Erythroblast (primary cell): ENCODE results near the gene CEACAM8.
"Not testable (repeated sequence)": the region's sequence is repeated elsewhere in the genome, so short reads cannot be mapped to it uniquely, and the experiment has no call there.

Experiments used
- DNase-seq, 2 experiments: peaks; one replicate each; lab custom pipeline; 2025; lab: John Stamatoyannopoulos, UW
- GATA1 ChIP-seq: IDR thresholded peaks from 2 replicates; pipeline ENCODE4 v1.6.1; 2011; ENCODE audit warnings: low read depth, mild to moderate bottlenecking, control low read depth, low read length, moderate library complexity
- POLR2A ChIP-seq: IDR thresholded peaks from 2 replicates; pipeline ENCODE4 v1.6.1; 2011; ENCODE audit warnings: mild to moderate bottlenecking, low read length

CEACAM8 gene

DNA sequence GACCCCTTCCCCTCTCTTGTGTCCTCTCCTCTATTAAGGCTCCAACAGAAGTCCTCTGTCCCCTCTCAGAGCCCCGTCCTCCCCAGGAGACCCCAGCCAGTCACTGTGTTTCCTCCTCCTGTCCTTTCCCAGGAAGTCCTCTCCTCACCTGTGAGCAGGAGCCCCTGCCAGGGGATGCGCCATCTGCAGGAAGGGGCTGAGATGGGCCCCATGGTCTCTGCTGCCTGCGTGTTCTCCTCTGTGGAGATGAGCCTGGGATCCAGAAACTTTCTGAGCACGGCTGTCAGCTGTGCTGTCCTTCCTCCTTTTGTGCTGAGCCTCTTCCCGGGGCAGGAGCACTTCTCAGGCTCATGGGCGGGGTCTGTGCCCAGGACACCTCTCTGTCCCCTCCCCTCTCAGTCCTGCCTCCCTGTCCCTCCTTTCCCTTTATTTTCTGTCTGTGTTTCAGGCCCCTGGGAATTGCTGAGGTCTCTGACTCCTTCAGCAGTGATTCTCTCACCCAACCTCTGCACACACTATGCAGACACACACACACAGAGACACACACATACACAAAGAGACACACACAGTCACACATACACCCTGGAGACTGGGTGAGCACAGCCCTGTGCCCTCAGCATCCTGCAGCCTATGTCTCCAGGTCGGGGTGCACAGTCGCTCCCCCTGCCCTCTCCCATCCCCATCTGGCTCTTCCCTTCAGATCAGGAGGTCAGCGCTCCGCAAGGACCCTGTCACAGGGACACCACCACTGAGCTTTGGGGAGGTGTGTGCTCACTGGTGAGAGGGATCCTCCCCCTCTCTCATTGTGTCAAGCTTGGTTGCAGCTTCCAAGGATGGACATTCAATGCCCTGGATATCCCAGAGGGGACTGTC is at the start of gene CEACAM8:
CEACAM8 (minus strand) TSS at position 308 of the 873 bp plus-strand sequence; CDS start at position 212, 96 bp downstream.
- TF ChIP-seq GATA1: no peak
- no peak for TF ChIP-seq POLR2A
- no peak for DNase-seq

DNA sequence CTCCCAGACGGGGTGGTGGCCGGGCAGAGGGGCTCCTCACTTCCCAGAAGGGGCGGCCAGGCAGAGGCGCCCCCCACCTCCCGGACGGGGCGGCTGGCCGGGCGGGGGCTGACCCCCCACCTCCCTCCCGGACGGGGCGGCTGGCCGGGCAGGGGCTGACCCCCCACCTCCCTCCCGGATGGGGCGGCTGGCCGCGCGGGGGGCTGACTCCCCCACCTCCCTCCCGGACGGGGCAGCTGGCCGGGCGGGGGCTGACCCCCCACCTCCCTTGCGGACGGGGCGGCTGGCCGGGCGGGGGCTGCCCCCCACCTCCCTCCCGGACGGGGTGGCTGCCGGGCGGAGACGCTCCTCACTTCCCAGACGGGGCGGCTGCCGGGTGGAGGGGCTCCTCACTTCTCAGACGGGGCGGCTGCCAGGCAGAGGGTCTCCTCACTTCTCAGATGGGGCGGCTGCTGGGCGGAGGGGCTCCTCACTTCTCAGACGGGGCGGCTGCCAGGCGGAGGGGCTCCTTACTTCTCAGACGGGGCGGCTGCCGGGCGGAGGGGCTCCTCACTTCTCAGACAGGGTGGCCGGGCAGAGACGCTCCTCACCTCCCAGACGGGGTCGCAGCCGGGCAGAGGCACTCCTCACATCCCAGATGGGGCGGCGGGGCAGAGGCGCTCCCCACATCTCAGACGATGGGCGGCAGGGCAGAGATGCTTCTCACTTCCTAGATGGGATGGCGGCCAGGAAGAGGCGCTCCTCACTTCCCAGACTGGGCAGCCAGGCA is 44.8 kb upstream of the CEACAM8 start:
- DNase-seq: not testable (repeated sequence)

DNA sequence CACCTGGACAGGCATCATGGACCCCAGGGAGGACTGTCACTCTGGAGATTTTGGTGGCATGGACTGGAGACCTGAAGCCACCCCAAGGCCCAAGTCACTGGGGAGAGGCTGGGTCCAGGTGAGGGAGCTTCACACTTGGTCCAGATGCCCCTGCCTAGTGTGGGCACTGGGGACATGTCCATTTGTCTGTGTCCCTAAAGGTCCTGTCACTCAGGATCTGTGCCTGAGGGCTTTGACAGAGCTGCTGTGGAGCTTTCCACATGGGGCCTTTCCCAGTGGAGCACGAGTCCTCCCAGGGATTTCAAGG is 40.5 kb upstream of the CEACAM8 start:
- DNase-seq: no peak
- TF ChIP-seq POLR2A (no peak), GATA1 (no peak)

- DNase-seq: peak; percentile 17 to 52
- no peak for TF ChIP-seq POLR2A
- no peak for TF ChIP-seq GATA1
These were observed 39.9 kb upstream of the CEACAM8 start for GRCh38 chr19:42634409-42635232.

- DNase-seq: no peak
- no peak for TF ChIP-seq GATA1
- no peak for TF ChIP-seq POLR2A
These were observed 34.5 kb upstream of the CEACAM8 start for GRCh38 chr19:42629191-42629590.

GRCh38 chr19:42628411-42629140 is 33.9 kb upstream of the CEACAM8 start:
- DNase-seq: no peak
- TF ChIP-seq POLR2A (no peak), GATA1 (no peak)

GRCh38 chr19:42627916-42628315 is 33.2 kb upstream of the CEACAM8 start:
- no peak for TF ChIP-seq GATA1
- no peak for TF ChIP-seq POLR2A
- no peak for DNase-seq

DNA sequence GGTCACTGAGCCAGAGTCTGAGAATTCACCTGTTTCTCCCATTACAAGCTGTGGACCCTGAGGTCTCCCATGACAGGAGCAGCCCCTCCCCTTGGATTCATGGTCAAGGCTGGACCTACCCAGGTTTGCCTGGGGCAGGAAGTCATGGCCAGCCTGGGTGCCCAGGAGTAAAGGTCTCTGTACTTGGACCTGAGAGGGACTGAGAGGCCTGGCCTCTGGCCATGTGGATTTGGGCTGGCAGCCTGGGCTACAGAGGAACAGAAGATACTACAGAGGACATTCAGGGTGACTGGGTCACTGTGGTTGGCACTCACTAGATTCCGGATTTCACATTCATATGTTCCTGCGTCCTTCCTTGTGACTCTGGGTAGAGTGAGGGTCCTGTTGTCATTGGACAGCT is 31.5 kb upstream of the CEACAM8 start:
- no peak for DNase-seq
- no peak for TF ChIP-seq GATA1
- TF ChIP-seq POLR2A: no peak

- TF ChIP-seq GATA1 (no peak), POLR2A (no peak)
These were observed 24.5 kb upstream of the CEACAM8 start for GRCh38 chr19:42619271-42619670.

GRCh38 chr19:42613666-42614065 is 18.9 kb upstream of the CEACAM8 start:
- TF ChIP-seq POLR2A (no peak), GATA1 (no peak)
- DNase-seq: no peak

More at GRCh38 chr19:42619271-42619670, 24.5 kb upstream of the CEACAM8 start:
- DNase-seq: no peak

- DNase-seq: not testable (repeated sequence)
These were observed 15.7 kb upstream of the CEACAM8 start for GRCh38 chr19:42610401-42610915.

GRCh38 chr19:42606660-42607351 is 12.1 kb upstream of the CEACAM8 start:
- DNase-seq: peak; percentile 35 to 65
- TF ChIP-seq GATA1: no peak
- no peak for TF ChIP-seq POLR2A

- peak in 1 of 2 experiments; percentile 23 for DNase-seq
- TF ChIP-seq POLR2A (no peak), GATA1 (no peak)
These were observed 7.2 kb upstream of the CEACAM8 start for GRCh38 chr19:42601811-42602443.
